Measurements from ENCODE around the gene COMP.

The COMP gene

DNA sequence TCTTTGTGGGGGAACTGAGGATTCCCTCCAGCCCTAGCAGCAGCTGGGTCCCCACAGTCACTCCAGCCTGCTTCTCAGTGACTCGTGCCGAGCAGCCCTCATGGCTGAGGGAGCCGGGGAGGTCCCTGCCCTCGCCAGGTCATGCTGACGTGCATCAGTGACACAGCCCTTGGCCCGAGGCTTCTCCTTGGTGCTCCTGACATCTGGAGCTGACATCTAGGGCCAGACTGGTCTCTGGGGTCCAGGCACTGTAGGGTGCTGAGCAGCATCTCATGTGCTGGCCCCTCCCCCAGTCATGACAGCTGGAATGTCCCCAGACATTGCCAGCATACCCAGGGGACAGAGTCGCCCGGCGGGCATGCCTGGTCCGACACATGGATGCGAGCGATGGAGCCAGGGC, 14.4 kb downstream of the COMP start:
- FAIRE-seq, result no peak
- TF ChIP-seq, protein P1, sequence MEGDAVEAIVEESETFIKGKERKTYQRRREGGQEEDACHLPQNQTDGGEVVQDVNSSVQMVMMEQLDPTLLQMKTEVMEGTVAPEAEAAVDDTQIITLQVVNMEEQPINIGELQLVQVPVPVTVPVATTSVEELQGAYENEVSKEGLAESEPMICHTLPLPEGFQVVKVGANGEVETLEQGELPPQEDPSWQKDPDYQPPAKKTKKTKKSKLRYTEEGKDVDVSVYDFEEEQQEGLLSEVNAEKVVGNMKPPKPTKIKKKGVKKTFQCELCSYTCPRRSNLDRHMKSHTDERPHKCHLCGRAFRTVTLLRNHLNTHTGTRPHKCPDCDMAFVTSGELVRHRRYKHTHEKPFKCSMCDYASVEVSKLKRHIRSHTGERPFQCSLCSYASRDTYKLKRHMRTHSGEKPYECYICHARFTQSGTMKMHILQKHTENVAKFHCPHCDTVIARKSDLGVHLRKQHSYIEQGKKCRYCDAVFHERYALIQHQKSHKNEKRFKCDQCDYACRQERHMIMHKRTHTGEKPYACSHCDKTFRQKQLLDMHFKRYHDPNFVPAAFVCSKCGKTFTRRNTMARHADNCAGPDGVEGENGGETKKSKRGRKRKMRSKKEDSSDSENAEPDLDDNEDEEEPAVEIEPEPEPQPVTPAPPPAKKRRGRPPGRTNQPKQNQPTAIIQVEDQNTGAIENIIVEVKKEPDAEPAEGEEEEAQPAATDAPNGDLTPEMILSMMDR (IDR thresholded peaks at IDR 0.05; ENCODE audit: insufficient read depth, missing control alignments), result no peak

DNA sequence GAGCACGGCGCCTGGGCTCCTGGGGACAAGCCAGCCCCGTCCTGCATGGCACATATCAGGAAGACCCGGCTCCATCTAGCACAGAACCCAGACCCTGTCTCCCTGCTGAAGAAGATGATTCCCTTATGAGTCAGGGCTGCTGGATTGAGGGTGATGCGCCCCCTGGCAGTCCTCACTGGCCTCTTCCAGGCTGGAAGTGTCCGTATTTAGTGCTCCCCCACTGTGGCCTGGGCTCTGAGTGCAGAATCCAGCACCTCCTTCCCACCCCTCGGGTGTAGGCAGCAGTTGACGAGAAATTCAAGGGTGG, 14.9 kb downstream of the COMP start:
- DNase-seq (ENCODE audit: insufficient read length, low spot score), result no peak
- no peak for FAIRE-seq
- TF ChIP-seq, protein P1 (IDR thresholded peaks at IDR 0.05; ENCODE audit: insufficient read depth, missing control alignments), result peak; percentile 3

More for the DNA sequence above, 14.4 kb downstream of the COMP start:
- DNase-seq (ENCODE audit: insufficient read length, low spot score), result no peak

- TF ChIP-seq, protein P1 (IDR thresholded peaks at IDR 0.05; ENCODE audit: insufficient read depth, missing control alignments), result no peak
- no peak for FAIRE-seq
- DNase-seq (ENCODE audit: insufficient read length, low spot score), result no peak
These were observed 15.4 kb downstream of the COMP start for GRCh38 chr19:18775586-18776287.

GRCh38 chr19:18774782-18775444, 16.2 kb downstream of the COMP start:
- no peak for DNase-seq (ENCODE audit: insufficient read length, low spot score)
- no peak for FAIRE-seq
- TF ChIP-seq, protein P1 (IDR thresholded peaks at IDR 0.05; ENCODE audit: insufficient read depth, missing control alignments), result no peak

DNA sequence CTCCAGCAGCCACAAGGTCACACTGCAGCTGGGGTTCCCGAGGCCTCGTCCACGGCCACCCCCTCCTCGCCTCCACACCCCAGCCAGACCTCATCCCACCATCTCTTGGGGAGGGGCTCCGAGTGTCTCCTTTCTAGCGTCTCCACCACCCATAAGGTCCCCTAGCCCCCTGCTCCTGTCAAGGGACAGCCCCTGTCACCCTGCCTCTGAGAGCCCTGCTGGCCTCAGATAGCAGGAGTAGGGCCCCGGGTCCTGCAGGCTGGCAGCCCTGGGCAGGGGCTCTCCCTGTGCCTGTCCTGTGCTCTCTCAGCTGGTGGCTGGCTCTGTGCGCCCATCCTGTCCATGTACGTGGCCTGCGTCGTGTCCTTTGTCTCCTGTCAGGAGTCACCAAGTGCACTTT, 17.0 kb downstream of the COMP start:
- TF ChIP-seq, protein P1 (IDR thresholded peaks at IDR 0.05; ENCODE audit: insufficient read depth, missing control alignments), result no peak
- FAIRE-seq, result no peak
- DNase-seq (ENCODE audit: insufficient read length, low spot score), result no peak

- DNase-seq (ENCODE audit: insufficient read length, low spot score) (no peak), FAIRE-seq (no peak)
- TF ChIP-seq, protein P1 (IDR thresholded peaks at IDR 0.05; ENCODE audit: insufficient read depth, missing control alignments), result no peak
These were observed 17.4 kb downstream of the COMP start for GRCh38 chr19:18773682-18774081.

Measured in D721Med (cell line).